ENCODE measurements around the gene TADA2A.
"Not testable (repeated sequence)": the region's sequence is repeated elsewhere in the genome, so short reads cannot be mapped to it uniquely, and the experiment has no call there.

The TADA2A gene

GRCh38 chr17:37505333-37505732 is 98.6 kb downstream of the TADA2A start:
- no peak overlapping the region for H3K27ac ChIP-seq
- CTCF ChIA-PET = interaction anchor here (0.7 kb wide), 2 partner anchors 44 to 94 kb away, joined by 4 to 5 read pairs; no protein-coding TSS in a partner anchor
- TF ChIP-seq CTCF (conservative IDR thresholded peaks at IDR 0.05; ENCODE audit: low read depth) = no peak
- POLR2A ChIA-PET (ENCODE audit: low non-redundant PET) = no interaction called here
- DNase-seq (ENCODE audit: low spot score) = no peak

- ChIA-PET CTCF (interaction anchor here (0.6 to 1.3 kb wide), 5 partner anchors 8 to 20 kb away, joined by 3 to 4 read pairs (median 3); no protein-coding TSS in a partner anchor), POLR2A (ENCODE audit: low non-redundant PET) (no interaction called here)
- TF ChIP-seq CTCF (conservative IDR thresholded peaks at IDR 0.05; ENCODE audit: low read depth) = peak; percentile 39
- peak; percentile 29 for DNase-seq (ENCODE audit: low spot score)
- H3K27ac ChIP-seq = peak overlapping the region; percentile 48
Measured at GRCh38 chr17:37506678-37507077, 100.0 kb downstream of the TADA2A start.

GRCh38 chr17:37507111-37507510 is 100.4 kb downstream of the TADA2A start:
- CTCF ChIA-PET = interaction anchor here (0.6 to 1.3 kb wide), 4 partner anchors 8 to 20 kb away, joined by 3 to 4 read pairs (median 3); no protein-coding TSS in a partner anchor
- DNase-seq (ENCODE audit: low spot score) = no peak
- no peak for TF ChIP-seq CTCF (conservative IDR thresholded peaks at IDR 0.05; ENCODE audit: low read depth)
- POLR2A ChIA-PET (ENCODE audit: low non-redundant PET) = no interaction called here
- H3K27ac ChIP-seq = peak overlapping the region; percentile 48

- CTCF ChIA-PET = interaction anchor here (0.7 kb wide), 1 partner anchor 63 kb away, joined by 3 read pairs; no protein-coding TSS in a partner anchor
- TF ChIP-seq CTCF (conservative IDR thresholded peaks at IDR 0.05; ENCODE audit: low read depth) = no peak
- DNase-seq (ENCODE audit: low spot score) = no peak
- POLR2A ChIA-PET (ENCODE audit: low non-redundant PET) = no interaction called here
- peak overlapping the region; percentile 19 for H3K27ac ChIP-seq
Measured at GRCh38 chr17:37510056-37510455, 103.4 kb downstream of the TADA2A start.

- DNase-seq (ENCODE audit: low spot score); H3K27ac ChIP-seq: not testable (repeated sequence)
- ChIA-PET POLR2A (ENCODE audit: low non-redundant PET) (interaction anchor here (0.6 kb wide), 1 partner anchor 21 kb away, joined by 3 read pairs; no protein-coding TSS in a partner anchor), CTCF (interaction anchor here (0.6 to 0.7 kb wide), 2 partner anchors 330 to 767 kb away, joined by 3 read pairs; no protein-coding TSS in a partner anchor)
Measured at GRCh38 chr17:37511642-37512041, 105.0 kb downstream of the TADA2A start.

GRCh38 chr17:37512442-37513068 is 105.9 kb downstream of the TADA2A start:
- POLR2A ChIA-PET (ENCODE audit: low non-redundant PET) = no interaction called here
- DNase-seq (ENCODE audit: low spot score) = no peak
- CTCF ChIA-PET = interaction anchor here (1.3 kb wide), 1 partner anchor 15 kb away, joined by 3 read pairs; no protein-coding TSS in a partner anchor
- H3K27ac ChIP-seq = peak overlapping the region; percentile 33
- no peak for TF ChIP-seq CTCF (conservative IDR thresholded peaks at IDR 0.05; ENCODE audit: low read depth)

- DNase-seq (ENCODE audit: low spot score) = no peak
- TF ChIP-seq CTCF (conservative IDR thresholded peaks at IDR 0.05; ENCODE audit: low read depth) = no peak
- ChIA-PET POLR2A (ENCODE audit: low non-redundant PET) (no interaction called here), CTCF (interaction anchor here (0.7 to 1.3 kb wide), 2 partner anchors 14 to 140 kb away, joined by 3 read pairs; no protein-coding TSS in a partner anchor)
- peak overlapping the region; percentile 38 for H3K27ac ChIP-seq
Measured at GRCh38 chr17:37513711-37514110, 107.0 kb downstream of the TADA2A start.
